Measurements from ENCODE around the gene EHMT1. TPM values are rescaled to one million over a fixed set of nuclear protein-coding genes. Genes with fewer than 3 reads are reported as not detected.

The EHMT1 gene
- total and polyA plus RNA-seq, 2 of the 8 experiments (the other 6 are each of a cell fraction or from before 2014, with no cell fraction given): 95.7 to 163 TPM

DNA sequence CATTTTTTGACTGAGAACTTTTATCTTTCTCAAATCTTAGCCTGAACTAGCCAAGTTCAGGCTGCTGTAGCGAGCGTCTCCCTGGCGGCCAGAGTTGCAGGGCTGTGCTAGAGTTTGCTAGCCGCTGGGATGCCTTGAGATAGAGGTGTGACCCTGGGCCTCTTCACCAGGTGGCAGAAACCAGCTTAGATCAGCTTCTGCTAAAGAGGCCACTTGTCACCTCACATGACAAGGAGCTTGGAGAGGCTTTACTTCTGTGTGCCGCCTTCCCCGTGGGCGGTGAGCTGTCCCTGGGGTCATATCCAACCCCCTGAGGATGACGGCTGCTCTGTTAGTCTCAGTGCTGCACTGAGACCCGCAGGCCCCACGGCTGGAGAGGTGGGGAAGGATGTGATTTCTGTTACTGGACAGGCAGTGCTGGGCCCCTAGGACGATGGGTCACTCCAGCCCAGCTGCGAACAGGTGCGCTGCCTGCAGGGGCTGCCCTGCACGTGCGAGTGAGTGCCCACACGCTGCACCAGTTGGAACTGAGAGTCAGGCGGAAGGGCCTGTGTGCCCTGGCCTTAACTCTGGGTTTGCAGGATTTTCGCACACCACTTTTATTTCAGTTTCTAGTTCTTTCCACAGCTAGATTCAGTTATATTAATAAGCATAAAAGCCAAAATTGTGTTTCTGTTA, 63.8 kb downstream of the EHMT1 start:
- Histone ChIP-seq H2BK120ac (replicated peaks; ENCODE audit: low read depth, low read length) (no peak overlapping the region), H3K18ac (ENCODE audit: extremely low read depth, low read length) (peak overlapping the region; percentile 36; the same call in 1 of the 2 replicates), H3K27me3 (replicated peaks in 1 of 4; ENCODE audit: control insufficient read depth in 3 of 4, extremely low read depth in 1 of 4, insufficient read depth in 3 of 4, low read length in 3 of 4) (no peaks in the 10 kb centered on the region), H2BK20ac (ENCODE audit: low read length) (peak overlapping the region; percentile 49; the same call in 1 of the 2 replicates), H3K36me3 (ENCODE audit: control insufficient read depth in 2 of 4, insufficient read depth in 4 of 4, low read length in 3 of 4) (peaks cover 0 to 6% (median 0%) of the 10 kb centered on the region in 4 experiments; a peak in 1 of 8 replicates), H2BK15ac (ENCODE audit: low read length) (no peak overlapping the region), H3K23ac (ENCODE audit: insufficient read length) (no peak overlapping the region), H3K9ac (replicated peaks in 1 of 4; ENCODE audit: extremely low read depth in 1 of 4, low read depth in 3 of 4, low read length in 3 of 4) (no peak overlapping the region), H3K4me3 (ENCODE audit: extremely low read depth in 1 of 4, insufficient read depth in 2 of 4, low read depth in 3 of 4, low read length in 4 of 4) (no peak overlapping the region), H3K4me1 (replicated peaks in 1 of 4; ENCODE audit: control insufficient read depth in 3 of 4, insufficient read depth in 4 of 4, low read length in 3 of 4) (peaks cover 18 to 42% (median 32%) of the 10 kb centered on the region in 4 experiments), H3K14ac (ENCODE audit: insufficient read length) (no peak overlapping the region), H3K4ac (replicated peaks; ENCODE audit: insufficient read length, low read depth, low read length) (peak overlapping the region; percentile 14), H4K91ac (replicated peaks; ENCODE audit: insufficient read length, low read length) (peak overlapping the region; percentile 57), H3K79me1 (ENCODE audit: low read depth, low read length) (peaks cover 11% of the 10 kb centered on the region), H2BK5ac (ENCODE audit: low read depth, low read length) (peak overlapping the region; percentile 89), H3K9me3 (ENCODE audit: insufficient read depth in 2 of 2, low read depth in 1 of 2, low read length in 1 of 2) (no peaks in the 10 kb centered on the region), H3K56ac (replicated peaks; ENCODE audit: insufficient read length, low read depth, low read length) (peak overlapping the region; percentile 19), H4K8ac (ENCODE audit: extremely low read depth, insufficient read depth, low read length) (peak overlapping the region; percentile 11; the same call in 1 of the 2 replicates), H2BK12ac (ENCODE audit: low read depth, low read length) (no peak overlapping the region), H2AK5ac (ENCODE audit: low read depth, low read length) (peak overlapping the region; percentile 42; the same call in 1 of the 2 replicates), H2AFZ (ENCODE audit: low read length) (no peak overlapping the region), H3K4me2 (ENCODE audit: insufficient read depth in 1 of 2, low read depth in 2 of 2, low read length in 2 of 2) (peak overlapping the region in 1 of 2 experiments; percentile 24; a peak in 2 of 4 replicates), H3K27ac (ENCODE audit: low read depth, low read length) (no peak overlapping the region), H4K5ac (ENCODE audit: insufficient read length, low read depth, low read length) (no peak overlapping the region), H3K79me2 (ENCODE audit: control insufficient read depth in 1 of 2, insufficient read depth in 2 of 2, low read length in 2 of 2) (peaks cover 23 to 79% of the 10 kb centered on the region in 2 experiments), H3K23me2 (ENCODE audit: low read depth, low read length) (peaks cover 2% of the 10 kb centered on the region; the same call in 1 of the 2 replicates), H4K20me1 (replicated peaks in 1 of 2; ENCODE audit: control insufficient read depth in 1 of 2, insufficient read depth in 2 of 2, low read length in 2 of 2) (peaks cover under 1 to 4% of the 10 kb centered on the region in 2 experiments)
- FAIRE-seq (no peak), DNase-seq (ENCODE audit: low read depth in 1 of 2, low spot score in 2 of 2) (no peak)
- POLR2A ChIA-PET (ENCODE audit: partially characterized antibody): interaction anchor here (1.3 to 3.9 kb wide), 5 partner anchors 12 to 21 kb away, joined by 4 to 21 read pairs (median 5); no protein-coding TSS in a partner anchor
- TF ChIP-seq RAD21 (IDR thresholded peaks at IDR 0.05 in 1 of 2, conservative IDR thresholded peaks at IDR 0.05 in 1 of 2; ENCODE audit: low read depth in 2 of 2, low read length in 2 of 2) (peak; percentile 16 to 35; a peak in 2 of 4 replicates), BACH1 (IDR thresholded peaks at IDR 0.05; ENCODE audit: low read length) (no peak)
- TF ChIP-seq, protein P1, sequence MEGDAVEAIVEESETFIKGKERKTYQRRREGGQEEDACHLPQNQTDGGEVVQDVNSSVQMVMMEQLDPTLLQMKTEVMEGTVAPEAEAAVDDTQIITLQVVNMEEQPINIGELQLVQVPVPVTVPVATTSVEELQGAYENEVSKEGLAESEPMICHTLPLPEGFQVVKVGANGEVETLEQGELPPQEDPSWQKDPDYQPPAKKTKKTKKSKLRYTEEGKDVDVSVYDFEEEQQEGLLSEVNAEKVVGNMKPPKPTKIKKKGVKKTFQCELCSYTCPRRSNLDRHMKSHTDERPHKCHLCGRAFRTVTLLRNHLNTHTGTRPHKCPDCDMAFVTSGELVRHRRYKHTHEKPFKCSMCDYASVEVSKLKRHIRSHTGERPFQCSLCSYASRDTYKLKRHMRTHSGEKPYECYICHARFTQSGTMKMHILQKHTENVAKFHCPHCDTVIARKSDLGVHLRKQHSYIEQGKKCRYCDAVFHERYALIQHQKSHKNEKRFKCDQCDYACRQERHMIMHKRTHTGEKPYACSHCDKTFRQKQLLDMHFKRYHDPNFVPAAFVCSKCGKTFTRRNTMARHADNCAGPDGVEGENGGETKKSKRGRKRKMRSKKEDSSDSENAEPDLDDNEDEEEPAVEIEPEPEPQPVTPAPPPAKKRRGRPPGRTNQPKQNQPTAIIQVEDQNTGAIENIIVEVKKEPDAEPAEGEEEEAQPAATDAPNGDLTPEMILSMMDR (IDR thresholded peaks at IDR 0.05; ENCODE audit: control extremely low read depth in 1 of 3, insufficient read depth in 1 of 3, low read depth in 1 of 3, low read length in 3 of 3): peak in 1 of 3 experiments; percentile 41; a peak in 1 of 4 replicates
- 80% methylated on average over 18 of the region's 18 CpGs; no CpG with 5 or more reads in 1 of the 2 experiments for WGBS, 2 experiments (ENCODE audit: extremely low coverage in 1 of 2, insufficient coverage in 1 of 2, insufficient read length in 1 of 2, insufficient replicate concordance in 2 of 2, low coverage in 1 of 2, low lambda C conversion rate in 2 of 2, missing lambda C conversion rate in 1 of 2)
- CTCF ChIA-PET (ENCODE audit: partially characterized antibody): interaction anchor here (0.7 to 5.6 kb wide), 10 partner anchors 8 to 95 kb away, joined by 3 to 28 read pairs (median 5); no protein-coding TSS in a partner anchor

Measured in H1 (cell line).